CD14-positive monocyte (primary cell): ENCODE data around the gene SLC16A7. TPM values are rescaled to one million over a fixed set of nuclear protein-coding genes. Genes with fewer than 3 reads are reported as not detected.

Experiments
- DNase-seq, 3 donors: peaks; one replicate each; pipeline ENCODE4 v3.0.0-alpha.2; 2011 to 2022
- H2AFZ ChIP-seq: 2 replicates; pipeline ENCODE4 v1.6.0; 2012; ENCODE audit warnings: mild to moderate bottlenecking, low read depth, low read length, inconsistent platforms; ENCODE audit not compliant: insufficient read depth, poor library complexity, severe bottlenecking
- H3K27ac ChIP-seq, 2 donors: 1 replicate in 1 of 2; 2 replicates in 1 of 2; pipeline ENCODE4 v1.5.1; 2012 to 2013; ENCODE audit warnings: low read length in 2 of 2, control low read depth in 1 of 2, inconsistent platforms in 1 of 2, low read depth in 1 of 2, mild to moderate bottlenecking in 1 of 2
- H3K27me3 ChIP-seq, 2 donors: one replicate each; pipeline versions ENCODE4 v1.6.0 to v1.6.1; 2011 to 2013; ENCODE audit warnings: low read length in 2 of 2; ENCODE audit not compliant: control insufficient read depth in 2 of 2, insufficient read depth in 2 of 2
- H3K36me3 ChIP-seq, 2 donors: replicated peaks in 1 of 2; 1 replicate in 1 of 2; 2 replicates in 1 of 2; pipeline versions ENCODE4 v1.5.1 to v1.6.1; 2012 to 2013; ENCODE audit warnings: low read length in 2 of 2, control low read depth in 1 of 2, inconsistent platforms in 1 of 2, mild to moderate bottlenecking in 1 of 2; ENCODE audit not compliant: insufficient read depth in 2 of 2, control insufficient read depth in 1 of 2
- H3K4me1 ChIP-seq, 2 donors: 1 replicate in 1 of 2; 2 replicates in 1 of 2; pipeline versions ENCODE4 v1.5.1 to v1.6.1; 2012 to 2013; ENCODE audit warnings: low read length in 2 of 2, control low read depth in 1 of 2, inconsistent platforms in 1 of 2, mild to moderate bottlenecking in 1 of 2, moderate library complexity in 1 of 2; ENCODE audit not compliant: insufficient read depth in 2 of 2, control insufficient read depth in 1 of 2
- H3K4me2 ChIP-seq: replicated peaks from 2 replicates; pipeline ENCODE3; 2012; ENCODE audit warnings: low read length, moderate library complexity, mild to moderate bottlenecking; ENCODE audit not compliant: poor library complexity, severe bottlenecking; ENCODE audit errors: extremely low read depth
- H3K4me3 ChIP-seq, 3 experiments: fragments of 200-600 bp in 1 of 3; sonication (generic) in 1 of 3; replicated peaks in 1 of 3; 1 replicate in 2 of 3; 2 replicates in 1 of 3; pipeline ENCODE4 v1.5.1; 2011 to 2013; ENCODE audit warnings: low read length in 3 of 3, mild to moderate bottlenecking in 3 of 3, control low read depth in 2 of 3, low read depth in 2 of 3, inconsistent platforms in 1 of 3, moderate library complexity in 1 of 3
- H3K79me2 ChIP-seq: 2 replicates; pipeline ENCODE4 v1.6.0; 2012; ENCODE audit warnings: mild to moderate bottlenecking, control low read depth, inconsistent platforms, low read length, moderate library complexity; ENCODE audit not compliant: insufficient read depth
- H3K9ac ChIP-seq: 2 replicates; pipeline ENCODE4 v1.6.0; 2017; ENCODE audit warnings: low read length, mild to moderate bottlenecking; ENCODE audit not compliant: insufficient read depth, poor library complexity, severe bottlenecking
- H3K9me3 ChIP-seq, 2 donors: replicated peaks in 1 of 2; 1 replicate in 1 of 2; 2 replicates in 1 of 2; pipeline versions ENCODE4 v1.5.1 to v1.6.1; 2012 to 2013; ENCODE audit warnings: low read length in 2 of 2, control low read depth in 1 of 2; ENCODE audit not compliant: control insufficient read depth in 1 of 2, insufficient read depth in 1 of 2
- H4K20me1 ChIP-seq: 2 replicates; pipeline ENCODE4 v1.6.0; 2012; ENCODE audit warnings: mild to moderate bottlenecking, low read length, control low read depth, moderate library complexity; ENCODE audit not compliant: insufficient read depth
- H3K27ac Mint-ChIP-seq, 7 donors: one replicate each; pipeline ENCODE4 v1.8.0; 2020; ENCODE audit warnings: mild to moderate bottlenecking in 7 of 7, mixed read lengths in 7 of 7, moderate library complexity in 6 of 7, inconsistent platforms in 2 of 7
- H3K27me3 Mint-ChIP-seq, 3 donors: one replicate each; pipeline ENCODE4 v1.8.0; 2021 to 2022; ENCODE audit warnings: low read depth in 3 of 3, mild to moderate bottlenecking in 3 of 3, mixed read lengths in 3 of 3, moderate library complexity in 3 of 3, inconsistent platforms in 1 of 3
- H3K36me3 Mint-ChIP-seq, 2 donors: one replicate each; pipeline ENCODE4 v1.8.0; 2020; ENCODE audit warnings: mixed read lengths in 2 of 2, inconsistent platforms in 1 of 2, mild to moderate bottlenecking in 1 of 2
- H3K4me1 Mint-ChIP-seq: one replicate; pipeline ENCODE4 v1.8.0; 2020; ENCODE audit warnings: mild to moderate bottlenecking, mixed read lengths
- H3K4me3 Mint-ChIP-seq, 2 donors: one replicate each; pipeline ENCODE4 v1.8.0; 2020; ENCODE audit warnings: mild to moderate bottlenecking in 2 of 2, mixed read lengths in 2 of 2, moderate library complexity in 1 of 2
- H3K9me3 Mint-ChIP-seq, 7 donors: one replicate each; pipeline ENCODE4 v1.8.0; 2020 to 2022; ENCODE audit warnings: mixed read lengths in 7 of 7, mild to moderate bottlenecking in 6 of 7, moderate library complexity in 6 of 7, inconsistent platforms in 2 of 7
- CTCF ChIP-seq: fragments of 200-600 bp; IDR thresholded peaks from one replicate; pipeline ENCODE4 v1.8.0; 2022; ENCODE audit warnings: antibody characterized with exemption, mild to moderate bottlenecking
- WGBS: methylation state at CpG from one replicate; pipeline ENCODE4 v1.1.5; 2013; ENCODE audit warnings: missing lambda C conversion rate; ENCODE audit not compliant: insufficient coverage; 5-methylcytosine and 5-hydroxymethylcytosine counted together
- intact Hi-C, 2 donors: fragments of 100-400 bp; cut with micrococcal nuclease; formaldehyde crosslinking; loops; one replicate each; pipeline versions ENCODE4 v1.15.0 to v1.15.1; 2023
- polyA plus RNA-seq, 3 donors: library from polyadenylated mRNA; depleted of rRNA in 1 of 3; unstranded in 2 of 3; stranded (reverse) in 1 of 3; fragments of 300-500 nt in 2 of 3; fragments of >200 nt in 1 of 3; fragmentation: Illumina TruSeq in 2 of 3; gene quantifications; 1 replicate in 2 of 3; 2 replicates in 1 of 3; pipeline ENCODE4 v1.2.3, GENCODE V29; 2012 to 2021

Gene SLC16A7
- polyA plus RNA-seq, 3 donors = 6.9 to 16.9 (median 11.8) TPM

DNA sequence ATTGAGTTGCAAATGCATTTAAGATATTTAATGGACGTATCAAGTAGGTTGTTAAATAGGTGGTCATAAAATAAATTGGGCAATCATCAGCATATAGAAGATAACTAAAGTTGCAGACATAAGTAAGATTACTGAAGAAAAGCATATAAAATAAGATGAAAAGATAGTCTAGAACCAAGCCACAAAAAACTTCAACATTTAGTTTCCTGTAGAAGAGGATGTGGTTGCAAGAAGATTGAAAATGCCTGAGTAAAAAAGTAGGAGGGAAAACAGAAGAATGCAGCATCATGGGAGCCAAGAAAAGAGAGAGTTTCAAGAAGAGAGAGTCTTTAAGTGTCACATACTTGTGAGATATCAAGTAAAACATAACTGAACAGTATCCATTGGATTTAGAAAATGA lies 17.6 kb upstream of the SLC16A7 start:
- peaks cover 0 to 2% (median 0%) of the 10 kb centered on the region in 3 donors for H3K27me3 Mint-ChIP-seq
- H3K4me3 ChIP-seq = no peak overlapping the region
- H4K20me1 ChIP-seq = no peaks in the 10 kb centered on the region
- H3K9me3 Mint-ChIP-seq = peaks cover 0 to 4% (median 0%) of the 10 kb centered on the region in 7 donors
- TF ChIP-seq CTCF = no peak
- peaks cover 7 to 8% of the 10 kb centered on the region in 2 donors for H3K4me1 ChIP-seq
- H3K9ac ChIP-seq = no peak overlapping the region
- intact Hi-C loops = no loop called here
- no peaks in the 10 kb centered on the region for H3K9me3 ChIP-seq
- DNase-seq = no peak
- H3K4me2 ChIP-seq = no peak overlapping the region
- H3K27me3 ChIP-seq = no peaks in the 10 kb centered on the region
- peaks cover 17% of the 10 kb centered on the region for H3K4me1 Mint-ChIP-seq
- H2AFZ ChIP-seq = no peak overlapping the region
- no peaks in the 10 kb centered on the region for H3K79me2 ChIP-seq
- H3K27ac Mint-ChIP-seq = no peak overlapping the region
- no peak overlapping the region for H3K27ac ChIP-seq
- no peaks in the 10 kb centered on the region for H3K36me3 ChIP-seq
- H3K36me3 Mint-ChIP-seq = no peaks in the 10 kb centered on the region
- H3K4me3 Mint-ChIP-seq = no peak overlapping the region
- WGBS = no CpG with 5 or more reads among the region's 1 CpG

DNA sequence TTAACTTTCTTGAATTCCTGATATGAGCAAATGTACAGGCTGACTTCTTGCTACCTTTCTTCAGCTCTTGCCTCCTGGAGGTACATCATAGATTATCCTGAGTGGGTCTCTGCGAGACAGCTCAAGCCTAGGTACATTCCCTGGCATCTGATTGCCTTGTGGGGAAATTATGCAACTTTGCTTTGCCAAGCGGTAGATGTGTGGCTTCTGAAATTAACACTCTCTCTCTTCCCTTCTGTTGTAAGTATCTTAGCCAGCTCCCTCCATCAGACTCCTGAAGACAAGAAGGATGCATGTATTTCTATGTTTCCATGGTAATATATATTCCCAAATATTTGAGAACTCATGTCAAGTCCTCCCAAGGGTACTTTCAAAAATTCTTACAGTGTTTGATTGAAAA lies 16.2 kb upstream of the SLC16A7 start:
- intact Hi-C loops = no loop called here
- no peaks in the 10 kb centered on the region for H3K36me3 Mint-ChIP-seq
- H3K4me1 Mint-ChIP-seq = peaks cover 17% of the 10 kb centered on the region
- no peak for TF ChIP-seq CTCF
- H3K36me3 ChIP-seq = no peaks in the 10 kb centered on the region
- 63% methylated on average over 1 of the region's 2 CpGs for WGBS
- H3K4me2 ChIP-seq = no peak overlapping the region
- H3K9me3 ChIP-seq = no peaks in the 10 kb centered on the region
- H3K9me3 Mint-ChIP-seq = peaks cover 0 to 4% (median 0%) of the 10 kb centered on the region in 7 donors
- no peak overlapping the region for H3K27ac ChIP-seq
- no peaks in the 10 kb centered on the region for H4K20me1 ChIP-seq
- no peak overlapping the region for H2AFZ ChIP-seq
- H3K4me3 Mint-ChIP-seq = no peak overlapping the region
- H3K4me1 ChIP-seq = peaks cover 7 to 8% of the 10 kb centered on the region in 2 donors
- H3K27me3 Mint-ChIP-seq = peaks cover 0 to 2% (median 0%) of the 10 kb centered on the region in 3 donors
- DNase-seq = no peak
- no peak overlapping the region for H3K4me3 ChIP-seq
- no peaks in the 10 kb centered on the region for H3K79me2 ChIP-seq
- H3K9ac ChIP-seq = no peak overlapping the region
- H3K27me3 ChIP-seq = no peaks in the 10 kb centered on the region
- no peak overlapping the region for H3K27ac Mint-ChIP-seq
